ENCODE data around the gene BZW2.

The BZW2 gene

GRCh38 chr7:16644157-16644556 is 1.8 kb upstream of the BZW2 start:
- no peak for DNase-seq (ENCODE audit: low read depth)
- no peak for TF ChIP-seq CTCF (IDR thresholded peaks at IDR 0.05; ENCODE audit: control insufficient read depth, insufficient read depth, low read depth, low read length, missing control alignments)
- H3K4me3 ChIP-seq (ENCODE audit: control insufficient read depth, low read depth, low read length), result peak overlapping the region; percentile 59

GRCh38 chr7:16644636-16645592 is 1.1 kb upstream of the BZW2 start:
- peak overlapping the region; percentile 59 for H3K4me3 ChIP-seq (ENCODE audit: control insufficient read depth, low read depth, low read length)
- TF ChIP-seq CTCF (IDR thresholded peaks at IDR 0.05; ENCODE audit: control insufficient read depth, insufficient read depth, low read depth, low read length, missing control alignments), result no peak
- no peak for DNase-seq (ENCODE audit: low read depth)

GRCh38 chr7:16646472-16647072 is 591 bp downstream of the BZW2 start:
- TF ChIP-seq CTCF (IDR thresholded peaks at IDR 0.05; ENCODE audit: control insufficient read depth, insufficient read depth, low read depth, low read length, missing control alignments), result no peak
- no peak for DNase-seq (ENCODE audit: low read depth)
- H3K4me3 ChIP-seq (ENCODE audit: control insufficient read depth, low read depth, low read length), result peak overlapping the region; percentile 72

- DNase-seq (ENCODE audit: low read depth), result no peak
- no peak for TF ChIP-seq CTCF (IDR thresholded peaks at IDR 0.05; ENCODE audit: control insufficient read depth, insufficient read depth, low read depth, low read length, missing control alignments)
- peak overlapping the region; percentile 72 for H3K4me3 ChIP-seq (ENCODE audit: control insufficient read depth, low read depth, low read length)
These were observed 1.5 kb downstream of the BZW2 start for GRCh38 chr7:16647435-16647960.

GRCh38 chr7:16648551-16648950 is 2.6 kb downstream of the BZW2 start:
- no peak for TF ChIP-seq CTCF (IDR thresholded peaks at IDR 0.05; ENCODE audit: control insufficient read depth, insufficient read depth, low read depth, low read length, missing control alignments)
- no peak overlapping the region for H3K4me3 ChIP-seq (ENCODE audit: control insufficient read depth, low read depth, low read length)
- DNase-seq (ENCODE audit: low read depth), result no peak

GRCh38 chr7:16649196-16649595 is 3.2 kb downstream of the BZW2 start:
- no peak for DNase-seq (ENCODE audit: low read depth)
- no peak for TF ChIP-seq CTCF (IDR thresholded peaks at IDR 0.05; ENCODE audit: control insufficient read depth, insufficient read depth, low read depth, low read length, missing control alignments)

More at GRCh38 chr7:16649196-16649595, 3.2 kb downstream of the BZW2 start:
- H3K4me3 ChIP-seq (ENCODE audit: control insufficient read depth, low read depth, low read length), result no peak overlapping the region
